Measurements from ENCODE around the gene WWC1.

WWC1 gene

DNA sequence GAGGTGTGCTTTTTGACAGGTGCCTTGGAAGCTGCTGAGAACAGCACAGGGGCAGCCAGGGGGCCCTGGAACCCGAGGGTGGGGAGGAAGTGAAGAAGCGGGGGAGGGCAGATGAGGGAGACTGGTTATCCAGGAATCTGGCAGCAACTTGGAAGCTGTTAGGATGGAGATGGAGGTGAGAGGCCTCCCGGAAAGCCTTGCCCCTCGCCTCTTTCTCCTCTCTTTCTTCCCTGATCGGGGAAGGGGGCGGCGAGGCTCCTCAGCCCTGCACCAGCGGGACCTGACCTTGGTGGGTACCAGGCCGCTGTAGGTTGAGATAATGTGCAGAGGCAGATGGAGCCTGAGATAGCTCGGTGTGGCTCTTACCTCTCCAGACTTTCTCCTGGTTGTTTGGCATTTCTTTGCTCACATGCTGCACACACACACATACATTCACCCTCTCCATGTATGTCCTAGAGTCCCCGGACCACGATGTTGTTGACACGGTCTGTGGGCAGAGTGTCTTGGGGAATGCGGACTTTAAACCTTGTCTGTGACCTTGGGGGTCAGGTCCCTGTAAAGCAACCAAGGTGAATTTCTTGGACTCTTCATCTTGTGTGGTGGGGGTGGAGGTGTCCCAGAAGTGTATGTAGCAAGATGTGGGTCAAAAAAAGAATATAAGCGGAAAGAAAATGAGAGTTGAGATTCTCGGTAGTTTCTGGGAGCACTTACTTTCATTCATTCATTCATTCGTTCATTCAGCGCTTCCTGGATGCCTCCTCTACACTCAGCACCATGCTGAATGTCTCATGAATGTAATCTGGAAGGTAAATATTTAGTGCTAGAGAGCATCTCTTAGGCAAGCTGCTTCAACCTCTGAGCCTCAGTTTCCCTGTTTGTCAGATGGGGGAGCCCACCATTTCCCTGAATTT lies 1.6 kb downstream of the WWC1 start:
- Histone ChIP-seq H3K4me2 (ENCODE audit: low read length) (peak overlapping the region; percentile 74), H4K20me1 (ENCODE audit: insufficient read depth, low read length) (no peaks in the 10 kb centered on the region), H2AFZ (ENCODE audit: low read length) (no peak overlapping the region), H3F3A (ENCODE audit: insufficient read depth, low read length) (no peaks in the 10 kb centered on the region), H3K4me3 (ENCODE audit: low read depth, low read length, poor library complexity, severe bottlenecking) (peak overlapping the region; percentile 67), H3K9me3 (ENCODE audit: low read length) (no peaks in the 10 kb centered on the region), H3K79me2 (ENCODE audit: insufficient read depth, low read length) (no peaks in the 10 kb centered on the region), H3K9ac (ENCODE audit: low read length) (no peak overlapping the region; the same call in 1 of the 2 replicates), H3K27ac (ENCODE audit: low read depth, low read length, poor library complexity, severe bottlenecking) (no peak overlapping the region), H3K36me3 (ENCODE audit: insufficient read depth, low read length) (no peaks in the 10 kb centered on the region), H3K27me3 (ENCODE audit: insufficient read depth, low read length) (no peaks in the 10 kb centered on the region), H3K9me2 (ENCODE audit: low read depth, low read length) (no peaks in the 10 kb centered on the region), H3K4me1 (ENCODE audit: insufficient read depth, low read length, severe bottlenecking) (peaks cover 6% of the 10 kb centered on the region)
- TF ChIP-seq, protein P1, sequence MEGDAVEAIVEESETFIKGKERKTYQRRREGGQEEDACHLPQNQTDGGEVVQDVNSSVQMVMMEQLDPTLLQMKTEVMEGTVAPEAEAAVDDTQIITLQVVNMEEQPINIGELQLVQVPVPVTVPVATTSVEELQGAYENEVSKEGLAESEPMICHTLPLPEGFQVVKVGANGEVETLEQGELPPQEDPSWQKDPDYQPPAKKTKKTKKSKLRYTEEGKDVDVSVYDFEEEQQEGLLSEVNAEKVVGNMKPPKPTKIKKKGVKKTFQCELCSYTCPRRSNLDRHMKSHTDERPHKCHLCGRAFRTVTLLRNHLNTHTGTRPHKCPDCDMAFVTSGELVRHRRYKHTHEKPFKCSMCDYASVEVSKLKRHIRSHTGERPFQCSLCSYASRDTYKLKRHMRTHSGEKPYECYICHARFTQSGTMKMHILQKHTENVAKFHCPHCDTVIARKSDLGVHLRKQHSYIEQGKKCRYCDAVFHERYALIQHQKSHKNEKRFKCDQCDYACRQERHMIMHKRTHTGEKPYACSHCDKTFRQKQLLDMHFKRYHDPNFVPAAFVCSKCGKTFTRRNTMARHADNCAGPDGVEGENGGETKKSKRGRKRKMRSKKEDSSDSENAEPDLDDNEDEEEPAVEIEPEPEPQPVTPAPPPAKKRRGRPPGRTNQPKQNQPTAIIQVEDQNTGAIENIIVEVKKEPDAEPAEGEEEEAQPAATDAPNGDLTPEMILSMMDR (IDR thresholded peaks at IDR 0.05; ENCODE audit: low read length), result no peak
- no peak for TF ChIP-seq EZH2 (IDR thresholded peaks at IDR 0.05; ENCODE audit: borderline replicate concordance, low read length)

DNA sequence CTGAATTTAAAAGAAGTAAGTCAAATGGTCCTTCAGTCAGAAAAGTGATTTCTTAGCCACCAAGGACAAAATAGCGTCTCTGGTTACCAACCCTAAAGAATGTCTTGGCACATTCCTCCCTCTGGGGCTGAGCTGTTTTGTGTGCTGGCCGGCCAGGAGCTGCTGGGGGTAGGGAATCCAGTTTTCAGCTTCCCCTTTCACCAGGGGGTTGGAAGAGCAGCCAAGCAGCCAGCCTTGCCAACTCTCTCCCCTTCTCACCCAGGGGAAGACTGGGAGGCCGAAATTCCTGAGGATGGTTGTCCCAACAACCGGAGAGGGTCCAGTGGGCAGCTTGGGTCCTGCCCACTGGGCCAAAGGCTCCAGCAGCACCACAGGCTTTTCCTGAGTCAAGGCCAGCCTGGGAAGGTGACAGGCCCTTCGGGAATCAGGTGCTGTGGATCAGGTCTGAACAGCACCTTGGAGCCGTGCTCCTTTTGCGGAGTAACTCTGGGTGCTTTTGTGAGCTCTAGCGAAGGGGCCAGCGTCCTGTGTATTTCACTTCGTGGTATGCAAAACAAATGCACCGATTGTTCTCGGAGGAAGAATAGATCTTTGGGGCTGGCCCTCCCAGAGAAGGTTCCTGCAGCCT lies 4.2 kb downstream of the WWC1 start:
- Histone ChIP-seq H2AFZ (ENCODE audit: low read length) (no peak overlapping the region), H3K4me3 (ENCODE audit: low read depth, low read length, poor library complexity, severe bottlenecking) (no peak overlapping the region), H3F3A (ENCODE audit: insufficient read depth, low read length) (no peaks in the 10 kb centered on the region), H3K4me1 (ENCODE audit: insufficient read depth, low read length, severe bottlenecking) (peaks cover 6% of the 10 kb centered on the region), H3K4me2 (ENCODE audit: low read length) (no peak overlapping the region), H3K79me2 (ENCODE audit: insufficient read depth, low read length) (no peaks in the 10 kb centered on the region), H3K36me3 (ENCODE audit: insufficient read depth, low read length) (no peaks in the 10 kb centered on the region), H3K9ac (ENCODE audit: low read length) (no peak overlapping the region), H3K9me3 (ENCODE audit: low read length) (no peaks in the 10 kb centered on the region), H3K9me2 (ENCODE audit: low read depth, low read length) (no peaks in the 10 kb centered on the region), H3K27me3 (ENCODE audit: insufficient read depth, low read length) (no peaks in the 10 kb centered on the region), H3K27ac (ENCODE audit: low read depth, low read length, poor library complexity, severe bottlenecking) (no peak overlapping the region), H4K20me1 (ENCODE audit: insufficient read depth, low read length) (no peaks in the 10 kb centered on the region)
- TF ChIP-seq, protein P1 (IDR thresholded peaks at IDR 0.05; ENCODE audit: low read length), result no peak
- no peak for TF ChIP-seq EZH2 (IDR thresholded peaks at IDR 0.05; ENCODE audit: borderline replicate concordance, low read length)

DNA sequence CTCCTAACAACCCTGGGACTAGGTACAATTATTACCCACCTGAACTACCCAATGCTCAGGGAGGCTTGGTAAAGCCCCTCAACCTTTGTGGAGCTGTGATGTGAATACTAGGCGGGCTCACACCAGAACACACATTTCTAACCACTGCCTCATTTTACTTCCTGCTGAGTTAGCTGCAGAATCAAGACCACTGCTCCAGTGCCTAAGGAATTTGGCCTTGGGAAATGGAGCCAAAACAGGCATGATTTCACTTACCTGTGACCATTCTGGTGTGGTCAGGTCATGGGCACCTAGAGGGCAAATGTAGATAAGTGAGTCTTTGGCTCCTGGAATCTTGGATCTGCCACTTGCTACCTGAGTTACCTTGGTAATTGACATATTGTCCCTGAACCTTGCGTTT lies 5.2 kb downstream of the WWC1 start:
- H3K9me2 ChIP-seq (ENCODE audit: low read depth, low read length), result no peaks in the 10 kb centered on the region
- no peaks in the 10 kb centered on the region for H3K36me3 ChIP-seq (ENCODE audit: insufficient read depth, low read length)
- H3K4me1 ChIP-seq (ENCODE audit: insufficient read depth, low read length, severe bottlenecking), result peaks cover 6% of the 10 kb centered on the region
- no peak for TF ChIP-seq EZH2 (IDR thresholded peaks at IDR 0.05; ENCODE audit: borderline replicate concordance, low read length)
- TF ChIP-seq, protein P1 (IDR thresholded peaks at IDR 0.05; ENCODE audit: low read length), result no peak
- 0 out of 2 replicates have a peak, but pooled peaks cover 2% of the 10 kb centered on the region for H3K27me3 ChIP-seq (ENCODE audit: insufficient read depth, low read length)
- H3K4me3 ChIP-seq (ENCODE audit: low read depth, low read length, poor library complexity, severe bottlenecking), result no peak overlapping the region
- H3K9ac ChIP-seq (ENCODE audit: low read length), result no peak overlapping the region
- H3K79me2 ChIP-seq (ENCODE audit: insufficient read depth, low read length), result no peaks in the 10 kb centered on the region
- H2AFZ ChIP-seq (ENCODE audit: low read length), result no peak overlapping the region
- H3F3A ChIP-seq (ENCODE audit: insufficient read depth, low read length), result no peaks in the 10 kb centered on the region
- H4K20me1 ChIP-seq (ENCODE audit: insufficient read depth, low read length), result no peaks in the 10 kb centered on the region
- no peak overlapping the region for H3K4me2 ChIP-seq (ENCODE audit: low read length)
- no peaks in the 10 kb centered on the region for H3K9me3 ChIP-seq (ENCODE audit: low read length)
- no peak overlapping the region for H3K27ac ChIP-seq (ENCODE audit: low read depth, low read length, poor library complexity, severe bottlenecking)
